ENCODE results near the gene TSPAN11.
"Not testable (repeated sequence)": the region's sequence is repeated elsewhere in the genome, so short reads cannot be mapped to it uniquely, and the experiment has no call there.

Gene TSPAN11

DNA sequence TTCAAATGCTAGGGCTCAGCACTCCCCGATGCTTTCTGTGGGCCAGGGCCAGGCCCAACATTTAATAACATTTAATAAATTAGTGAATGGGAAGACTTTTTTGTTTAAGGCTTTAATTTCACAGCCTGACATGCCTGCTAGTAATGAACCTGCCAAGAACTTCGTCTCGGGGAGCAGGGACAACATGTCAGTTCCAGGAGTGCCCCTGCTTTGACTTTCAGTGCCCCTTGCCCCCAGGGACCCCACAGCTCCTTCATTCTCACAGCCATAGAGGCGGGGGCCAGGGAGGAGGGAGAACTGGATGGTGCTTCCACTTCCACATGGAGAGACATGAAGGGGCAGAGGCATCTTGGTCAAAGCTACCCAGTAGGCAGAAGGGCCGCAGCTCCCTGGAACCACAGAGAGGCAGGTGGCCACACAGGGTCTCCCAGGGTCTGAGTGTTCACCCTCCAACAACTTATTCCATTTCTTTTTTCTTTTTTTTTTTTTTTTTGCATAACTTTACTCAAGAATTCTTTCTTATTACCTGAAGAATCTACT lies 81.2 kb downstream of the TSPAN11 start:
- Histone ChIP-seq H3K36me3 (ENCODE audit: insufficient read depth, insufficient read length, low read length) (no peaks in the 10 kb centered on the region), H3K4me3 (ENCODE audit: insufficient read length, low read depth) (no peak overlapping the region), H3K4me1 (ENCODE audit: insufficient read depth, insufficient read length) (peaks cover 26% of the 10 kb centered on the region), H3K27me3 (ENCODE audit: insufficient read depth, insufficient read length) (no peaks in the 10 kb centered on the region), H3K9ac (ENCODE audit: insufficient read length, low read depth) (no peak overlapping the region), H3K9me3 (ENCODE audit: insufficient read depth, low read length) (no peaks in the 10 kb centered on the region)
- no peak for DNase-seq (ENCODE audit: low read depth, low spot score)
- TF ChIP-seq ZNF274 (IDR thresholded peaks at IDR 0.05; ENCODE audit: low read depth, low read length) (no peak), SUZ12 (IDR thresholded peaks at IDR 0.05; ENCODE audit: extremely low read depth, insufficient read depth, insufficient read length) (no peak), YY1 (IDR thresholded peaks at IDR 0.05; ENCODE audit: insufficient read depth, insufficient read length) (no peak)

DNA sequence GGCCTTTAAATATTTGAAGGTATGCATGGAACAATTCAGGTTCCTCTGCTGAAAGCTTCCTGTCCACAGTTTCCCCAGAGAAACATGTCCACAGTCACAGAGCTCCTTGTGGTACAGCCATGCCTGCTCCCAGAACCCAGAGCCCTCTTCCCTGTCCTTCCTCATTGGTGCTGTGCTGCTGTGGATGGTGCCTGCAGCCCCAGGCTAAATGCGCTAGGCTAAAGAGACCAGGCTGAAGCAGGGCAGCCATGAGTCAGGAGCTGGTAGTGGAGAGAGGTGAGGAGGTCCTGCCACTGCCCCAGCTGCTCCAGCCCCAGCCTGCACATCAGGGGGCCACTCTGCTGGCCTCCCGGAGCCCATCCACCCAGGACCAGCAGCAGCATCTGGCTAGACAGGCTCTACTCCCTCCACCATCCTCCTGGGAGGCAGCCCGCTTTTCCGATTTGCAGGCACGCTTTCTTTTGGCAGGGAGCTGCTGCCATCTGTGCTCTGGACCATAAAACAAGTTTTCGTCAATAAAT lies 81.8 kb downstream of the TSPAN11 start:
- Histone ChIP-seq H3K4me3 (ENCODE audit: insufficient read length, low read depth) (no peak overlapping the region), H3K27me3 (ENCODE audit: insufficient read depth, insufficient read length) (no peaks in the 10 kb centered on the region), H3K9ac (ENCODE audit: insufficient read length, low read depth) (no peak overlapping the region), H3K4me1 (ENCODE audit: insufficient read depth, insufficient read length) (peaks cover 26% of the 10 kb centered on the region), H3K9me3 (ENCODE audit: insufficient read depth, low read length) (no peaks in the 10 kb centered on the region), H3K36me3 (ENCODE audit: insufficient read depth, insufficient read length, low read length) (no peaks in the 10 kb centered on the region)
- no peak for TF ChIP-seq ZNF274 (IDR thresholded peaks at IDR 0.05; ENCODE audit: low read depth, low read length)
- TF ChIP-seq YY1 (IDR thresholded peaks at IDR 0.05; ENCODE audit: insufficient read depth, insufficient read length): no peak
- no peak for TF ChIP-seq SUZ12 (IDR thresholded peaks at IDR 0.05; ENCODE audit: extremely low read depth, insufficient read depth, insufficient read length)
- no peak for DNase-seq (ENCODE audit: low read depth, low spot score)

DNA sequence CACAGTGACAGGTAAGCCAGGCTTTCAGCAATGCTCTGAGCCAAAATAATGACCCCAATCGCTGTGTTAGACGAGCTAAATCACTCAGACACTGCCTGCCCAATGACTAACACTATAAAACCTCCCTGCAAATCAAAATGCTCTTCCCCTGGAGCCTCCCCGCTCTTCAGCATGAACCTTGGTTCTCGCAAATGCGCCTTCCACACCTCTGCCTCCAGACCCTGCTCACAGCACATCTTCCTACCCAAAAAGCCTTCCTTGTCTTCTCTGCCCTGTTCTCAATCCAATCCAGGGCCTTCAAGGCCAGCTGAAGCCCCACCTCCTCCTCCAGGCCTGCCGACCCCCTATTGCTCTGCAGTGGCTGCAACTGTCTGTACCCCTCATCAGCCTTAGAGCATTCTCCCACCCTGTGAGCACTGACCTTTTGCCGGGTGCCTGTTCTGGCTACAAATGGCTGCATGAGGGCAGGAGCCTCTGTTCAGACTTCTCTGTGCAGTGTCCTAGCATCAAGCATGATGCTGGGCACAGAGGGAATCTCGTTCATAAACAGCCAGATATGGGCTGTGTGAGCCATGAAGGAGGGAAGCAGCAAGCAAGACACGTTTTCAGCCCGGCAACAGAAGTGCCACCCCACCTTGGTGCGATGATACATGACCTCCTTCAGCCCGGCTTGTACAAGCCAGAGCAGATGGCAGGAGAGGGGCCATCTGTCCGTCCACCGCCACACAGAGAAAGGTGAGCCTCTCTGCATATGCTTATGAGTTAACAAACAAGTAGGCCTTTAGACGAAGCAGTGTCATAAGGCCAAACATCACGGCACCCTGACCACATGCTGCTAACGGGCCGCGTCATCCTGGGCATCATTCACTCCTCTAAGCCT lies 82.7 kb downstream of the TSPAN11 start:
- DNase-seq (ENCODE audit: low read depth, low spot score): no peak
- no peaks in the 10 kb centered on the region for H3K36me3 ChIP-seq (ENCODE audit: insufficient read depth, insufficient read length, low read length)
- no peak overlapping the region for H3K4me3 ChIP-seq (ENCODE audit: insufficient read length, low read depth)
- TF ChIP-seq SUZ12 (IDR thresholded peaks at IDR 0.05; ENCODE audit: extremely low read depth, insufficient read depth, insufficient read length) (no peak), YY1 (IDR thresholded peaks at IDR 0.05; ENCODE audit: insufficient read depth, insufficient read length) (no peak), ZNF274 (IDR thresholded peaks at IDR 0.05; ENCODE audit: low read depth, low read length) (no peak)
- no peak overlapping the region for H3K9ac ChIP-seq (ENCODE audit: insufficient read length, low read depth)
- peaks cover 26% of the 10 kb centered on the region for H3K4me1 ChIP-seq (ENCODE audit: insufficient read depth, insufficient read length)
- H3K27me3 ChIP-seq (ENCODE audit: insufficient read depth, insufficient read length): no peaks in the 10 kb centered on the region
- H3K9me3 ChIP-seq (ENCODE audit: insufficient read depth, low read length): no peaks in the 10 kb centered on the region

DNA sequence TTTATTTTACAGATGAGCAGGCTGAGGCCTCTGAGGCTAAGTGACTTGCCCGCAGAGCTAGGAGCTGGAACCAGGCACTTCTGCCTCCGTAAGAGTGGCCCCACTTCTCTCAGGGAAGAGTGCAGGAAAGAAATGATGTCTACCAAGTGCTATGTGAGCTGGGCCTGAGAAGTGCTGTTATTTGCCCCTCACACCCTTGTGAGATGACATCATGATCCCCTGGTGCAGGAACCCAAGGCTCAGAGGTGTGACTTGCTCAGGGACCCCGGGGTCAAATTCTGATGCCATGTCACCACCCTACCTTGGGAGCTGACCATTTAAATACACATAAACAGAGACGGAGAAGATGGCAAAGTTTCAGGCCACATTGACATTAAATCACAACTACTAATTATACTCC lies 83.4 kb downstream of the TSPAN11 start:
- Histone ChIP-seq H3K9me3 (ENCODE audit: insufficient read depth, low read length) (no peaks in the 10 kb centered on the region), H3K27me3 (ENCODE audit: insufficient read depth, insufficient read length) (no peaks in the 10 kb centered on the region), H3K9ac (ENCODE audit: insufficient read length, low read depth) (no peak overlapping the region), H3K4me1 (ENCODE audit: insufficient read depth, insufficient read length) (peaks cover 22% of the 10 kb centered on the region), H3K36me3 (ENCODE audit: insufficient read depth, insufficient read length, low read length) (no peaks in the 10 kb centered on the region), H3K4me3 (ENCODE audit: insufficient read length, low read depth) (no peak overlapping the region)
- TF ChIP-seq SUZ12 (IDR thresholded peaks at IDR 0.05; ENCODE audit: extremely low read depth, insufficient read depth, insufficient read length) (no peak), ZNF274 (IDR thresholded peaks at IDR 0.05; ENCODE audit: low read depth, low read length) (no peak), YY1 (IDR thresholded peaks at IDR 0.05; ENCODE audit: insufficient read depth, insufficient read length) (no peak)
- no peak for DNase-seq (ENCODE audit: low read depth, low spot score)

DNA sequence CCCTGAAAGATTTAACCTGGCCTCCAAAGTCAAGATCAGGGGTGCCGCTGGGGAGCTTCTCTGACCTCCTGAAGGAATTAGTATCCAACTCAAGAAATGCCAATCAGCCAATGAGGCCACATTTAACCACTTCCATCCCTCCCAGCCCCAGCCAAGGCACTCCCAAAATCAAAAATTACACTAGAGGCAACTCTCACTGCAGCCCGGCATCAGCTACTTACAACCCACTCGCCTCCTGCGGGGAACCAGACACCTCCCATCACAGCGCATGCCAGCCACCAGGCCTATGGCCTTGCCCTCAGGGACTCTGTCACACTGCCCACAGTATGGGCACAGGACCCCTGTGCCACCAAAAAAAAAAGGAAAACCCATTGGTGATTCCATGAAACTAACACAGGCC lies 84.8 kb downstream of the TSPAN11 start:
- DNase-seq (ENCODE audit: low read depth, low spot score): no peak
- Histone ChIP-seq H3K4me3 (ENCODE audit: insufficient read length, low read depth) (no peak overlapping the region), H3K9ac (ENCODE audit: insufficient read length, low read depth) (no peak overlapping the region), H3K27me3 (ENCODE audit: insufficient read depth, insufficient read length) (no peaks in the 10 kb centered on the region), H3K4me1 (ENCODE audit: insufficient read depth, insufficient read length) (peaks cover 16% of the 10 kb centered on the region), H3K36me3 (ENCODE audit: insufficient read depth, insufficient read length, low read length) (no peaks in the 10 kb centered on the region), H3K9me3 (ENCODE audit: insufficient read depth, low read length) (no peaks in the 10 kb centered on the region)
- TF ChIP-seq YY1 (IDR thresholded peaks at IDR 0.05; ENCODE audit: insufficient read depth, insufficient read length) (no peak), ZNF274 (IDR thresholded peaks at IDR 0.05; ENCODE audit: low read depth, low read length) (no peak), SUZ12 (IDR thresholded peaks at IDR 0.05; ENCODE audit: extremely low read depth, insufficient read depth, insufficient read length) (no peak)

GRCh38 chr12:31011746-31012566 lies 85.4 kb downstream of the TSPAN11 start:
- TF ChIP-seq YY1 (IDR thresholded peaks at IDR 0.05; ENCODE audit: insufficient read depth, insufficient read length): no peak
- TF ChIP-seq ZNF274 (IDR thresholded peaks at IDR 0.05; ENCODE audit: low read depth, low read length): no peak
- no peak for TF ChIP-seq SUZ12 (IDR thresholded peaks at IDR 0.05; ENCODE audit: extremely low read depth, insufficient read depth, insufficient read length)
- DNase-seq (ENCODE audit: low read depth, low spot score): no peak
- Histone ChIP-seq H3K9me3 (ENCODE audit: insufficient read depth, low read length) (no peaks in the 10 kb centered on the region), H3K36me3 (ENCODE audit: insufficient read depth, insufficient read length, low read length) (no peaks in the 10 kb centered on the region), H3K4me3 (ENCODE audit: insufficient read length, low read depth) (no peak overlapping the region), H3K27me3 (ENCODE audit: insufficient read depth, insufficient read length) (no peaks in the 10 kb centered on the region), H3K4me1 (ENCODE audit: insufficient read depth, insufficient read length) (peaks cover 16% of the 10 kb centered on the region), H3K9ac (ENCODE audit: insufficient read length, low read depth) (no peak overlapping the region)

GRCh38 chr12:31012567-31012891 lies 86.0 kb downstream of the TSPAN11 start:
- H3K9ac ChIP-seq (ENCODE audit: insufficient read length, low read depth); H3K27me3 ChIP-seq (ENCODE audit: insufficient read depth, insufficient read length); H3K9me3 ChIP-seq (ENCODE audit: insufficient read depth, low read length); H3K36me3 ChIP-seq (ENCODE audit: insufficient read depth, insufficient read length, low read length); H3K4me3 ChIP-seq (ENCODE audit: insufficient read length, low read depth); DNase-seq (ENCODE audit: low read depth, low spot score): not testable (repeated sequence)
- H3K4me1 ChIP-seq (ENCODE audit: insufficient read depth, insufficient read length): peaks cover 16% of the 10 kb centered on the region

All from NT2/D1 (cell line).